Retinal pigment epithelial cell (primary cell): Measurements from ENCODE around the gene PTPN2.

ENCODE experiments used
- DNase-seq: peaks from one replicate; pipeline ENCODE4 v3.0.0-alpha.2; 2010; ENCODE audit warnings: low read depth
- H3K4me3 ChIP-seq: 2 replicates; pipeline ENCODE4 v1.5.1; 2011; ENCODE audit warnings: mild to moderate bottlenecking, low read length, control low read depth, moderate library complexity
- TF ChIP-seq, protein P1 (sequence below): conservative IDR thresholded peaks from 2 replicates; pipeline ENCODE4 v1.5.1; 2011; ENCODE audit warnings: low read depth, low read length, control low read depth, inconsistent platforms

Gene PTPN2

DNA sequence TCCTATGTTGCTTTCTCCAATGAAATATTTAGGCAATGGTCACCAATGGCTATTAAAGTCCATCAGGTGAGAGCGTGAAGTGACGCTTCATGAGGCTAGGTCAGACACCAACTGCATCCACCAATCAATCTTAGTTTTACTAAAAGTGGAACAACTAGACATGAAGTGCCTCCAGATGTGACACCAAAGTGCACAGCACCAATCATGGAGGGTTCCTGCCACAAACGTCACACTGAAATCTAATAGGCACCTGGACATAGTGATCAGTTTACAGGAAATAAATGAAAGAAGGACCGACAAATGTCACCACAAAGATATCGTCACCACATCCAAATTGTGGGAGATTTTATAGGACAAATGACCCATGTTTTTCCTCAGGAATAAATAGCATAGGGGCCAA is 110.7 kb downstream of the PTPN2 start:
- DNase-seq: no peak
- no peak overlapping the region for H3K4me3 ChIP-seq
- TF ChIP-seq, protein P1, sequence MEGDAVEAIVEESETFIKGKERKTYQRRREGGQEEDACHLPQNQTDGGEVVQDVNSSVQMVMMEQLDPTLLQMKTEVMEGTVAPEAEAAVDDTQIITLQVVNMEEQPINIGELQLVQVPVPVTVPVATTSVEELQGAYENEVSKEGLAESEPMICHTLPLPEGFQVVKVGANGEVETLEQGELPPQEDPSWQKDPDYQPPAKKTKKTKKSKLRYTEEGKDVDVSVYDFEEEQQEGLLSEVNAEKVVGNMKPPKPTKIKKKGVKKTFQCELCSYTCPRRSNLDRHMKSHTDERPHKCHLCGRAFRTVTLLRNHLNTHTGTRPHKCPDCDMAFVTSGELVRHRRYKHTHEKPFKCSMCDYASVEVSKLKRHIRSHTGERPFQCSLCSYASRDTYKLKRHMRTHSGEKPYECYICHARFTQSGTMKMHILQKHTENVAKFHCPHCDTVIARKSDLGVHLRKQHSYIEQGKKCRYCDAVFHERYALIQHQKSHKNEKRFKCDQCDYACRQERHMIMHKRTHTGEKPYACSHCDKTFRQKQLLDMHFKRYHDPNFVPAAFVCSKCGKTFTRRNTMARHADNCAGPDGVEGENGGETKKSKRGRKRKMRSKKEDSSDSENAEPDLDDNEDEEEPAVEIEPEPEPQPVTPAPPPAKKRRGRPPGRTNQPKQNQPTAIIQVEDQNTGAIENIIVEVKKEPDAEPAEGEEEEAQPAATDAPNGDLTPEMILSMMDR: no peak

GRCh38 chr18:12772111-12772510 is 111.9 kb downstream of the PTPN2 start:
- DNase-seq: no peak
- TF ChIP-seq, protein P1: no peak
- no peak overlapping the region for H3K4me3 ChIP-seq

DNA sequence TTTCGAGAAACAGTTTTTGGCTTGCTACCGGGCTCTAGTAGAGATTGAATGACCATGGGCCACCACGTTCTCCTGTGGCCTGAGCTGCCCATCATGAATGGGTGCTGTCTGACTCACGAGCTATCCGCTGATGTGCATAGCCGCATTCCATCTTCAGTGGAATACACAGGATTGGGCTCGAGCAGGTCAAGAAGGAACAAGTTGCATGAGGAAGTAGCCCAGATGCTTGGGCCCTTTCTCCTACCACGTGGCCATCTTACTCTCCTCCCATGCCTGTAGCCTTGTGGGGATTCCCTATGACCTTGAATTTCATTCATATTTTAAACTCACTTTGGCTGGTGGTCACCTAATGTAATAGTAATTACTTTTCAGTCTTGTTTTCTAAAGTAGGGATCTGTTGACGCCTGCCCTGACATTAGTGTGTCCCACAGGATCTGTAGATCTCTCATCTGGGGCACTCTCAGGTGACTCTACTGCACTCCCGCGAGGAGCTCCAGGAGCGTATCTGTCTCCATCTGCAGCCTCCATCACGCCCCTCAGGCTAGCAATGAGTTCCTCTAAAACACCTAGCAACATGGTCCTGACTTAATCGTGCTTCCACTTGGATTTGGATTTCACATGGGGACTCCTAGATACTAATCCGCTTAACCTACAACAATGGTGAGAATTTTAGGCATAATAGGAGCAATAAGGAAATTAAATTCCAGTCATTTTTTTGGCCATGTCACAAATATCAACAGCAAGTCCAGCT is 113.4 kb downstream of the PTPN2 start:
- H3K4me3 ChIP-seq: no peak overlapping the region
- DNase-seq: peak; percentile 43
- TF ChIP-seq, protein P1: no peak

GRCh38 chr18:12769644-12770440 is 114.2 kb downstream of the PTPN2 start:
- TF ChIP-seq, protein P1: no peak
- H3K4me3 ChIP-seq: no peak overlapping the region

GRCh38 chr18:12769136-12769535 is 114.9 kb downstream of the PTPN2 start:
- TF ChIP-seq, protein P1: no peak
- no peak for DNase-seq
- no peak overlapping the region for H3K4me3 ChIP-seq

More at GRCh38 chr18:12769644-12770440, 114.2 kb downstream of the PTPN2 start:
- DNase-seq: no peak

DNA sequence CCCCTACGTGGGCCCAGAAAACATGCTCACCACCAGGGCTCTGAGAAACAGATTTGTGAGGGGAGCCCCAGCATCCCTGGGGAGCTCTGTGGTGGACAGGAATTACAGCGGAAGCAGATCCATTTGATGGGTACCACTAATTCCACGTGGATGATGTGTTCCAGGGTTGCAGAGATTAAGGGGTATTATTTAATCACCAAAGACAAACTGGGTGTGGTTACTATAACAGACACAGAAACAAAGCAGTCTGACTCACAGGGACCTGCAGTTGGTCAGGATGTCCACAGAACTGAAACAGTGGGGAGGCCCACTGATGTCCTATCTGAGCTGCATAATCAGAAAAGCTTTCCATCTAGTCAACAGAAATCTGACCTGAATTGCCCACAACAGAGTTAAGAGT is 115.4 kb downstream of the PTPN2 start:
- no peak overlapping the region for H3K4me3 ChIP-seq
- TF ChIP-seq, protein P1: no peak
- DNase-seq: no peak
